DND-41 (cell line): Measurements from ENCODE around the gene CLSTN2.

Experiments
- CTCF ChIP-seq: IDR thresholded peaks from 2 replicates; pipeline ENCODE4 v1.5.1; 2012; ENCODE audit warnings: borderline replicate concordance, low read length, moderate library complexity, mild to moderate bottlenecking; ENCODE audit not compliant: poor library complexity, severe bottlenecking; ENCODE audit errors: extremely low read depth
- EZH2 ChIP-seq: IDR thresholded peaks from 3 replicates; pipeline ENCODE4 v1.6.1; 2012; ENCODE audit warnings: borderline replicate concordance, low read depth, mild to moderate bottlenecking, moderate library complexity, low read length, inconsistent platforms; ENCODE audit not compliant: severe bottlenecking

- TF ChIP-seq CTCF (no peak), EZH2 (no peak)
Measured at GRCh38 chr3:140164156-140164555, 229.2 kb downstream of the CLSTN2 start.
